ENCODE measurements around the gene KIF4A.
"Not testable (repeated sequence)": the region's sequence is repeated elsewhere in the genome, so short reads cannot be mapped to it uniquely, and the experiment has no call there.

KIF4A gene

GRCh38 chrX:70281951-70282350, 8.0 kb upstream of the KIF4A start, which contains the start of gene RAB41:
Gene RAB41 (plus strand): TSS chrX:70282172. CDS start chrX:70282218, 46 bp downstream.
- DNase-seq (ENCODE audit: low spot score): no peak

- peak; percentile 6 for DNase-seq (ENCODE audit: low spot score)
These were observed 624 bp upstream of the KIF4A start for GRCh38 chrX:70289168-70289792.

- DNase-seq (ENCODE audit: low spot score): peak; percentile 13
These were observed 2.9 kb downstream of the KIF4A start for GRCh38 chrX:70292788-70293187.

- DNase-seq (ENCODE audit: low spot score): no peak
These were observed 3.7 kb downstream of the KIF4A start for GRCh38 chrX:70293621-70294020.

GRCh38 chrX:70301716-70302115, 11.8 kb downstream of the KIF4A start:
- DNase-seq (ENCODE audit: low spot score): no peak

GRCh38 chrX:70313503-70313902, 23.6 kb downstream of the KIF4A start:
- peak; percentile 14 for DNase-seq (ENCODE audit: low spot score)

- no peak for DNase-seq (ENCODE audit: low spot score)
These were observed 32.9 kb downstream of the KIF4A start for GRCh38 chrX:70322784-70323183.

- not testable (repeated sequence) for DNase-seq (ENCODE audit: low spot score)
These were observed 33.7 kb downstream of the KIF4A start for GRCh38 chrX:70323628-70324027.

- DNase-seq (ENCODE audit: low spot score): no peak
These were observed 34.4 kb downstream of the KIF4A start for GRCh38 chrX:70324326-70324725.

GRCh38 chrX:70331161-70331560, 41.3 kb downstream of the KIF4A start:
- DNase-seq (ENCODE audit: low spot score): no peak

- no peak for DNase-seq (ENCODE audit: low spot score)
These were observed 42.7 kb downstream of the KIF4A start for GRCh38 chrX:70332600-70332999.

GRCh38 chrX:70336767-70337166, 46.9 kb downstream of the KIF4A start:
- DNase-seq (ENCODE audit: low spot score): no peak

- DNase-seq (ENCODE audit: low spot score): no peak
These were observed 48.4 kb downstream of the KIF4A start for GRCh38 chrX:70338290-70338689.

GRCh38 chrX:70343435-70343834, 53.5 kb downstream of the KIF4A start:
- DNase-seq (ENCODE audit: low spot score): no peak

GRCh38 chrX:70346418-70347070, 56.6 kb downstream of the KIF4A start:
- no peak for DNase-seq (ENCODE audit: low spot score)

- DNase-seq (ENCODE audit: low spot score): not testable (repeated sequence)
These were observed 58.9 kb downstream of the KIF4A start for GRCh38 chrX:70348825-70349224.

- not testable (repeated sequence) for DNase-seq (ENCODE audit: low spot score)
These were observed 59.6 kb downstream of the KIF4A start for GRCh38 chrX:70349367-70350125.

GRCh38 chrX:70352496-70352895, 62.6 kb downstream of the KIF4A start:
- no peak for DNase-seq (ENCODE audit: low spot score)

- no peak for DNase-seq (ENCODE audit: low spot score)
These were observed 63.6 kb downstream of the KIF4A start for GRCh38 chrX:70353514-70353913.

- DNase-seq (ENCODE audit: low spot score): no peak
These were observed 64.8 kb downstream of the KIF4A start for GRCh38 chrX:70354716-70355115.

- DNase-seq (ENCODE audit: low spot score): no peak
These were observed 69.6 kb downstream of the KIF4A start for GRCh38 chrX:70359458-70359857.

- DNase-seq (ENCODE audit: low spot score): no peak
These were observed 70.5 kb downstream of the KIF4A start for GRCh38 chrX:70360366-70360765.

- DNase-seq (ENCODE audit: low spot score): not testable (repeated sequence)
These were observed 78.8 kb downstream of the KIF4A start for GRCh38 chrX:70368731-70369130.
